ENCODE measurements around the gene CXCR4. TPM values are rescaled to one million over a fixed set of nuclear protein-coding genes. Genes with fewer than 3 reads are reported as not detected.

The CXCR4 gene
- 58.4 TPM for total RNA-seq

GRCh38 chr2:136117909-136118818 is at the start of gene CXCR4:
CXCR4 (minus strand) TSS chr2:136118149; CDS start chr2:136118060, 89 bp downstream.

Other genes starting within 250 kb of the CXCR4 start
- 23.6 TPM for gene MCM6, start 241.7 kb downstream of the CXCR4 start, total RNA-seq
- 55.4 TPM for gene DARS1, start 132.5 kb downstream of the CXCR4 start, total RNA-seq